ENCODE results near the gene ZKSCAN4.

Gene ZKSCAN4

GRCh38 chr6:28226460-28226859, 25.6 kb downstream of the ZKSCAN4 start:
- no peak overlapping the region for H3K27ac ChIP-seq
- TF ChIP-seq CTCF (IDR thresholded peaks at IDR 0.05) (no peak), ZFX (IDR thresholded peaks at IDR 0.05; ENCODE audit: borderline replicate concordance) (no peak)

- no peak for TF ChIP-seq ZFX (IDR thresholded peaks at IDR 0.05; ENCODE audit: borderline replicate concordance)
- TF ChIP-seq CTCF (IDR thresholded peaks at IDR 0.05) = no peak
- peak within 1 kb of the TSS; percentile 60 for H3K27ac ChIP-seq
Observed at GRCh38 chr6:28225056-28225834, 26.8 kb downstream of the ZKSCAN4 start, which contains the start of gene ZSCAN9. ZSCAN9 (plus strand) TSS chr6:28225275; CDS start chr6:28227085, 1,810 bp downstream.

GRCh38 chr6:28224131-28225055, 27.7 kb downstream of the ZKSCAN4 start:
- peak overlapping the region; percentile 60 for H3K27ac ChIP-seq
- TF ChIP-seq CTCF (IDR thresholded peaks at IDR 0.05) = no peak
- TF ChIP-seq ZFX (IDR thresholded peaks at IDR 0.05; ENCODE audit: borderline replicate concordance) = no peak

DNA sequence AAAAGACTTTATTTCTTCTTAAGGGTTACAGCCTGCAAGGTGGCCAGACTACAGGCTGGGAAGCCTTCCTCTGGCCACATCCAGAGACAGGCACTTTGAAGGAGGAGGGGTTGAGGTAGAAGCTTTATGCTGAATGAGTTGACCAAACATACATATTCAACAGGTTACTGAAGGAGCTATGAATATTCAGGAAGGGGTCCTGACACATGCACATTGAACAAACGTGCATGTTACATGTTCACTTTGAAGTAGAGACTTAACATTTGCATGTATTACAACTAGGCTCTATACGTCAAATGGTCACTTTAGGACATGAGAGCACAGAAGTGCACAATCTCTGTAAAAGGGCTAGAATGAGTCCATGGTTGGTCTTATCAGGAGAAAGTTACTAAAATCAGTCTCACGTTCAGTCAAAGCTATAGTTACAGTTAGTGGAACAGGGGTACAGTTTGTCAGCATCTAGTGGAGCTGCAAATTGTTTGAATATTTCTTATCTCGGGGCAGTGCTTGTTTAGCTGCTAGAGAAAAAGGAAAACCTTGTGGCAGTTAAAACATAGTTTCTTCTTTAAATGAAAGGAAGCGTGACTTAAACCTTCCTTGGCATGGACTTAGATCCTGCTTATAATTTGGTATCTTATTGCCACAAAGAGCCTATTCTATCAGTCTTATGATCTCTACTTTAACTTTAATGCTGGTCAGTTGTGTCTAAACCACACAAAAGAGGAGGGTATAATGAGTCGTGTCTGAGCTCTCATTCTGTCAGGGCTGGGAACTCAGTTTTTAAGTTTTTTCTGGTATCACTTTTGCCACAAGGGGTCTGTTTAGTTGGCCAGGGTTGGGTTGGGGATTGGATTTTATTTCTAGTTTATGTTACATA, 31.6 kb downstream of the ZKSCAN4 start:
- no peak overlapping the region for H3K27ac ChIP-seq
- TF ChIP-seq ZFX (IDR thresholded peaks at IDR 0.05; ENCODE audit: borderline replicate concordance) = no peak
- no peak for TF ChIP-seq CTCF (IDR thresholded peaks at IDR 0.05)

- peak overlapping the region; percentile 33; the same call in 1 of the 2 replicates for H3K27ac ChIP-seq
- TF ChIP-seq CTCF (IDR thresholded peaks at IDR 0.05) (no peak), ZFX (IDR thresholded peaks at IDR 0.05; ENCODE audit: borderline replicate concordance) (no peak)
Observed at GRCh38 chr6:28218312-28219248, 33.5 kb downstream of the ZKSCAN4 start.

DNA sequence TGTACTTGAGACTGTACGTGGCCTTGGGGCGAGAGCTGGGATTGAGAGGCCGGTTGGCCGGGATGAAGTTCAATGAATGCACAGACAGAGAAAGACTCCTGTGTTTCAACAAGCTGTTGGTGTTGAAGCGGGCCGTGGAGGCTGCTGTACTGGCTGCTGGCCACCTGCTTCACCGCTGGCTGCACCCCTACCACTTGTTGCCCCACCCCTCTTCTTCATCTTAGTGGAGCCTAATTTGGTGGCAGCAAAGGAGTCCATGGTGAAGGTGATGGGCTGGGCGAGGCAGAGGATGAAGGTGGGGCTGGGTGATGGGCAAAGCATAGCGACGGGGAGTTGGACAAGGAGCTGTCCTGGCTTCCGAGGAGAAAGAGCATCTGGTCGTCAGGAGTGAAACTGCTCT, 34.2 kb downstream of the ZKSCAN4 start:
- no peak overlapping the region for H3K27ac ChIP-seq
- TF ChIP-seq CTCF (IDR thresholded peaks at IDR 0.05) = no peak
- TF ChIP-seq ZFX (IDR thresholded peaks at IDR 0.05; ENCODE audit: borderline replicate concordance) = no peak

Measured in 22Rv1 (cell line).